Effector memory CD4-positive, alpha-beta T cell (primary cell): Measurements from ENCODE around the gene MIER2.

ENCODE experiments used
- DNase-seq, 3 donors: peaks; one replicate each; pipeline ENCODE4 v3.0.0-alpha.2; 2020
- H3K27ac ChIP-seq: 2 replicates; pipeline ENCODE4 v1.7.0; 2013; ENCODE audit warnings: mild to moderate bottlenecking, low read length, moderate library complexity; ENCODE audit not compliant: insufficient read depth, poor library complexity, severe bottlenecking
- H3K27me3 ChIP-seq: replicated peaks from 2 replicates; pipeline ENCODE4 v1.7.0; 2013; ENCODE audit warnings: mild to moderate bottlenecking, low read length; ENCODE audit not compliant: insufficient read depth, control insufficient read depth, poor library complexity, severe bottlenecking
- H3K36me3 ChIP-seq: 2 replicates; pipeline ENCODE4 v1.7.0; 2013; ENCODE audit warnings: mild to moderate bottlenecking, low read length, moderate library complexity; ENCODE audit not compliant: control insufficient read depth, insufficient read depth
- H3K4me1 ChIP-seq: 2 replicates; pipeline ENCODE4 v1.7.0; 2013; ENCODE audit warnings: low read length, mild to moderate bottlenecking; ENCODE audit not compliant: control insufficient read depth, insufficient read depth, poor library complexity, severe bottlenecking
- H3K4me3 ChIP-seq: 2 replicates; pipeline ENCODE4 v1.7.0; 2013; ENCODE audit warnings: low read length, low read depth, mild to moderate bottlenecking; ENCODE audit not compliant: insufficient read depth, poor library complexity, severe bottlenecking
- H3K9me3 ChIP-seq: 2 replicates; pipeline ENCODE4 v1.7.0; 2013; ENCODE audit warnings: mild to moderate bottlenecking, low read length, moderate library complexity; ENCODE audit not compliant: control insufficient read depth

Gene MIER2

DNA sequence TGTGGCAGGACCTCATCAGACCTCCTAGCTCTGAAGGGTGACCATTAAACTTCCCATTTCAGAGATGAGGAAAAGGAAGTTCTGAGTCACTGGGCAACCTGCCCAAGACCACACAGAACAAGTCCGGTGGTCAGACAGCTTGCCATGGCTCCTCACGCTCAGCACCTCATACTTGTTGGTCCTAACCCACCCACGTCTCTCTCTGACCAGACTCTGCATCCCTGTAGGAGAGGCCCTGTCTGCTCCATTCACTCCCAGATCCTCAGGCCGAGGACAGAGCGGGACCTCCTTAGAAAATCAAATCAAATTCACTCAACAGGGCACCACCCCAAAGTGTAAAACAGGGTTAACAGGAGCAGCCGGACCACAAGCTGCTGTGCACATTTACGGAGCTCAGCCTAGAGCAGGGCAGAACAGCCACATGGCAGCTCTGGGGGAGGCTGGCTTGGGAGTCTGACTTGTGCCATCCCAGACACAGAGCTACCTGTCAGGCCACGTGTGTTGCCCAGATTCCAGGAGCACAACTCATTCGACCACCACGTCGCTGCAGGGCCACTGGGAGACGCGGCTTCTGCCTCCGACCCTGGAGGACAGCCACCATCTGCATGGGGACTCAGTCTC lies 1.7 kb downstream of the MIER2 start:
- Histone ChIP-seq H3K4me1 (peaks cover 22% of the 10 kb centered on the region), H3K27me3 (no peaks in the 10 kb centered on the region), H3K36me3 (peaks cover 8% of the 10 kb centered on the region), H3K9me3 (no peaks in the 10 kb centered on the region), H3K27ac (no peak overlapping the region), H3K4me3 (no peak overlapping the region)
- no peak for DNase-seq

DNA sequence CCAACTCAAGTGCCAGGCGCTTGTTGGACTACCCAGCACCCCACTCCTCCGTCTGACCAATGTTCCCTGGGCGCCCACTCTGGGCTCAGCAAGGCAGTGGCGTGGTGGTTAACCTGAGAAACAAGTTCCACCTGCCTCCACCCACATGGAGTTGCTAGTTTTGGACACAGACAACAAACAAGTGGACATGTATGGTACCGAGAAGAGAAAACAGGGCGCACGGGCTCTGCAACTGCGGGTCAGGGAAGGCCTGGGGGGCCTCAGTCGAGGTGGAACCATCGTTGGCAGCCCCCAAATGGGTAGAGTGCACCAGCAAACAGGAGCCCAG lies 2.5 kb downstream of the MIER2 start:
- no peak overlapping the region for H3K27ac ChIP-seq

DNA sequence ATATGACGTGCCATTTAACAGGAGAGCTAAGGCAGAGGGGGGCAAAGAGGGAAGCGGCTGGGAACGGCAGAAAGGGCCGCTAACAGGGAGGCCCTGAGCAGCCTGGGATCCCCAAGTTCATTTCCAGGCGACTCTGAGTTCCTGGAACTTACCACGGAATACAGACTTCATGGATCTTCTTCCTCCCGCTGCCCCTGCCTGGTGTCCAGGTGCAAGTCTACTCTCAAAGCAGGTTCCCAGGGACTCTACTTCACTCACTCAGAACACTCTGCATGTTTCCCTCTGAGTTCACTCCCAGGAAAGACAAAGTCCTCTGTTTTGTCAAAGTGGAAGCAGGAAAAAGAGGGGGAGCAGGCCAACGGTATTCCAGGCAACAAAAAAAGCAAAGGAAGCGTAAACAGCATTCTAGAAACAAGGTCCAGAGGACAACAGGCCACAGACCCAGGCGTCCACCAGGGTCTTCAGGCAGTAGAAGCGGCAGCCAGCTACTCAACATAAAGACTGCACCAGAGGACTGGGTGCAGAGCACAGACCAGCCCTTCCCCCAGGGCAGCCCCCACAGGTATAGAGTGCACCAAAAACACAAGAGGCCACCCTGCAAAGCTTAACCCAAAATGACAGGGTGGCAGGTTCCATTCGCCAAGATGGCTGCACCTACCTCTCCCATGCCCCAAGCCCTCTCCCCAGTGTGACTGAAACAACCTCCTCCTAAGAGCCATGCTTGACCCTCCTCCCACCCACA lies 3.0 kb downstream of the MIER2 start:
- Histone ChIP-seq H3K27ac (no peak overlapping the region), H3K9me3 (no peaks in the 10 kb centered on the region), H3K27me3 (no peaks in the 10 kb centered on the region), H3K4me3 (no peak overlapping the region), H3K4me1 (peaks cover 22% of the 10 kb centered on the region), H3K36me3 (peaks cover 8% of the 10 kb centered on the region)
- no peak for DNase-seq

More for the DNA sequence above, 2.5 kb downstream of the MIER2 start:
- no peak for DNase-seq
- Histone ChIP-seq H3K27me3 (no peaks in the 10 kb centered on the region), H3K4me1 (peaks cover 22% of the 10 kb centered on the region), H3K36me3 (peaks cover 8% of the 10 kb centered on the region), H3K4me3 (no peak overlapping the region), H3K9me3 (no peaks in the 10 kb centered on the region)

DNA sequence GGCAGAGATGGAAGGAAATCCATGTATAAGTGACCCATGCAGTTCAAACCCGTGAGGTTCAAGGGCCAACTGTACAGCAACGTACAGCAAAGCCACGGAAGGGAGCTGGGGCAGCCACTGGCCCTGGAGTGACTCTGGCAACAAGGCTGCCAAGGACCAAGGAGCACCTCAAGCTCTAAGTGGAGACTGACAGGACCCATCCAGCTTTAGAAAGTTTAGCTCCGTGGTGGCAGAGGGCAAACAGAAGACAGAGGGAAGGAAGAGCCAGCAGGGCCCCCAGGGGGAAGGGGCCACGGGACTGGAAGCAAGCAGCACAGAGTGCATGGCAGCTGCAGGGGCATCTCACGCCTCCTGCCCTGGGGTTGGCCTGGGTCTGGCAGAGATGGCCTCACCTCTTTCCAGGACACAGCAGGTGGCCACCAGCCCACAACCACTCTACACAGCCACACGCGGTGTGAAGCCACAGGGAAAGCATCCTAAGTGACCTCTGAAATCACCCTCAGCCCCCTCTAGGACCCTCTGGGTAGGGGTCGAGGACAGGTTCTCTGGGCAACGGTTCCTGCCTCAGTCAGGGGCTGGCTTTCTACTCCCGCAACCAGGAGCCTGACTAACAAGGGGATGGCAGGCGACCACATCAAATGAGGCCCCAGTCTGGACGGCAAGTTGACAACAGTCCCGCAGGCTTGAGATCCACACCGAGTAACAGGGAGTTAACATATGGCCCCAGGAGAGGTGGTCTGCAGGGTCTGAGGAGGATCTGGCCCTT lies 3.8 kb downstream of the MIER2 start:
- Histone ChIP-seq H3K4me1 (peaks cover 22% of the 10 kb centered on the region), H3K4me3 (no peak overlapping the region), H3K27ac (no peak overlapping the region), H3K27me3 (no peaks in the 10 kb centered on the region), H3K9me3 (no peaks in the 10 kb centered on the region), H3K36me3 (peaks cover 8% of the 10 kb centered on the region)
- no peak for DNase-seq

DNA sequence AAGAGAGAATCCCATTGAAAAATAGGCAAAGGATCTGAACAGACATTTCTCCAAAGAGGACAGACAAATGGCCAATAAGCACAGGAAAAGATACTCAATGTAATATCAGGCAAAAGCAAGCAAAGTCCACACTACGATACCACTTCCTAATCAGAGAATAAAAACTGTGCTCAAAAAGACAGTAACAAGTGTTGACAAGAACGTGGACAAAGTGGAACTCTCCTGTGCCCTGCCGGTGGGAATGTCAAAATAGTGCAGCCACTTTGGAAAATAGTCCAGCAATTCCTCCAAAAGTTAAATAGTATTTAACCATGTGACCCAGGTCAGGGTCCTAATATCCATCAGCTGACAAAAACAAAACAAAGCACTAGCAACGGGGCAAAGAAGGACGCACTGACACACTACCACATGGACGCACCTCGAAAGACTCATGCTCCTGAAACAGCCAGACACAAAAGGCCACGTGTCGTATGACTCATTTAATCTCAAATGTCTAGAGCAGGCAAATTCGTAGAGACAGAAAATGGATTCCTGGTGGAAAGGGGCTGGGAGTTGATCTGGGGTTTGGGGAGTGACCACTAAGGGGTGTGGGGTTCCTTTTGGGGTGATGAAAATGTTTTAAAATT lies 5.2 kb downstream of the MIER2 start:
- H3K4me3 ChIP-seq: no peak overlapping the region
- H3K27ac ChIP-seq: no peak overlapping the region
- peaks cover 18% of the 10 kb centered on the region for H3K4me1 ChIP-seq
- no peaks in the 10 kb centered on the region for H3K27me3 ChIP-seq
- peaks cover 18% of the 10 kb centered on the region for H3K36me3 ChIP-seq
- no peaks in the 10 kb centered on the region for H3K9me3 ChIP-seq
- DNase-seq: no peak

DNA sequence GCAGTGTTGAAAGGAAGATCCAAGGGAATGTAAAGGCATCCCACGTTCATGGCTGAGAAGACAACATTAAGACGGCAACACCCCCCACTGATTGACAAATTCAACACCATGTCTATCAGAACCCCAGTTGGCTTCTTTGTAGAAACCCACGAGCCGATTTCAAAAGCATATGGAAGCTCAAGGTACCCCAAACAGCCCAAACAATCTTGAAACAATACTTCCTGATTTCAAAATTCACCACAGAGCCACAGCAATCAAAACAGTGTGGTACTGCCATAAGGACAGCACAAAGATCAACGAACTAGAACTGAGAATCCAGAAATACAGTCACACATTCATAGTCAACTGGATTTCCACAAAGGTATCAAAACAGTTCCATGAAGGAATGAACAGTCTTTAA lies 6.2 kb downstream of the MIER2 start:
- H3K27ac ChIP-seq: no peak overlapping the region
- no peak overlapping the region for H3K4me3 ChIP-seq
- no peaks in the 10 kb centered on the region for H3K27me3 ChIP-seq
- DNase-seq: no peak
- H3K9me3 ChIP-seq: no peaks in the 10 kb centered on the region
- H3K4me1 ChIP-seq: peaks cover 15% of the 10 kb centered on the region
- H3K36me3 ChIP-seq: peaks cover 20% of the 10 kb centered on the region

DNA sequence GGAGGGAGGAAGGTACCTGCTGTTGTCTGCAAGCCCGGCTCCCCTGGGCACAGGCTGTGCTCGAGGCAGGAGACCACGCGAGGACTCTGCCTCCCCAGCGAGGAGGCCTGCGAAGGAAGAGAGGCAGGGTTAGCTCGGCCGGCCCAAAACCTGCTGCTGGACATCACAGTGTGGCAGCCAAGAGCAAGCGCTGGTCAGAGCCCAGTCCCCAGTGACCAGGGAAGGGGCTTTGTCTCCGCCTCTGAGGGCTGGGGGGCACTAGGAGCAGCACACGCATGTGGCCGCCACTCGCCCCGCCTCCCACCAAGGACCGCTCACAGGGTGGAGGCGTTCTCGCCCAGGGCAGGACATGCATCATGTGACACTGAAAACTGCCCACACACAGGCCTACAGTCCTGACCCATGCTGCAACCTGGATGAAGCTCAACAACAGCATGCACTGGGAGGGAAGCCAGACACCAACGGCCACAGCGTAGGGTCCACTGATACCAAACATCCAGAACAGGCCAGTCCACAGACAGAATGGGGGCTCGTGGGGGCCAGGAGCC lies 8.5 kb downstream of the MIER2 start:
- Histone ChIP-seq H3K4me3 (no peak overlapping the region), H3K36me3 (peaks cover 25% of the 10 kb centered on the region), H3K27ac (no peak overlapping the region), H3K9me3 (no peaks in the 10 kb centered on the region), H3K27me3 (no peaks in the 10 kb centered on the region), H3K4me1 (no peaks in the 10 kb centered on the region)
- no peak for DNase-seq

DNA sequence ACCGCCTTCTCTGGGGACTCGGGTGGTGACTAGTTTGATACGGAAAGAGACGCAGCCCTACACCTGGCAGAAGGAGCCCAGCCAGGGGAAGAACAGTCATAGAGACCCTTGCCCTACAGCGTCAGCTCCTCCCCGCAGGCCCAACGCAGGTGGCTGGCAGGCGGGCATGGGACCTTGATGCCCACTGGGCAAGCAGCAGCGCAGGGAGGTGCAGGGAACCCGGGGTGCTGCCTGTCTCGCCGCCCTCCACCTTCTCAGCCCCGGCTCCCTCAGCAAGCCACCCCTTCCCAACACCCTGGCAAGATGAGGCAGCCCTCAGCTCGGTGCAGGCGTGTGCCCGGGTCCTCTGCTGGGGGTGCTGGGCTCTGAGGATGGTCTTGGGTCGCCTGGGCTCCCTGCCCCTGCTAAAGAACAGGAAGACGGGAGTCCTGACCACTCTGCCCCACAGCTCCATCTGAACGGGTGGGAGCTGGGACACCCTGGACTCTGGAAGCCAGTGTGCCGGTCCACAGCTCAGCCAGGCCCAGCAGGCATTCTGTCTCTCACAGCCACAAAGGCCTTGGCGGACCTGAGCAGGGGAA lies 9.0 kb downstream of the MIER2 start:
- no peaks in the 10 kb centered on the region for H3K4me1 ChIP-seq
- no peak overlapping the region for H3K27ac ChIP-seq
- peaks cover 31% of the 10 kb centered on the region for H3K36me3 ChIP-seq
- H3K27me3 ChIP-seq: no peaks in the 10 kb centered on the region
- no peak for DNase-seq
- no peaks in the 10 kb centered on the region for H3K9me3 ChIP-seq
- H3K4me3 ChIP-seq: no peak overlapping the region

DNA sequence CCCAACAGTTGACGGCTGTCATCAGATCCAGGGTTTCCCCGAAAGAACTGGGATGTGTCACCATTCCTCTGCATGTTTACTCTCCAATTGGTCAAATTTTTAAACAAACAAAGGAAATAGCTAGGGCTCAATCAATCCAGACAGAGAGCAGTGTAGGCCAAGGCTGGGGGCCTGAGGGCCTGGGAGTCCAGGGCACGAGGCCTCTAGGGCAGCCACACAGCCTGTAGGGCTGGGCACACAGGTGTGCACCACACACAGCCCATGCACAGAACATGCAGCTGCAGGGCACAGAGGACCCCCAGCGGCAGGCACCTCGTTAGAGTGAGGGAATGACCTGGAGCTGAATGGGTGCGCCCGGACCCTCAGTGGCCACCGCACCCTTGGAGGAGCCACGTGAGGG lies 9.5 kb downstream of the MIER2 start:
- Histone ChIP-seq H3K27ac (no peak overlapping the region), H3K9me3 (no peaks in the 10 kb centered on the region), H3K27me3 (no peaks in the 10 kb centered on the region), H3K36me3 (peaks cover 30% of the 10 kb centered on the region), H3K4me1 (no peaks in the 10 kb centered on the region), H3K4me3 (no peak overlapping the region)
- DNase-seq: no peak
